Frontal cortex (tissue), 4 donors: Measurements from ENCODE around the gene TEX29. TPM values are rescaled to one million over a fixed set of nuclear protein-coding genes. Genes with fewer than 3 reads are reported as not detected.

Source experiments
- DNase-seq, 2 donors: peaks; one replicate each; pipeline ENCODE4 v3.0.0; 2012; ENCODE audit warnings: low spot score in 2 of 2
- FAIRE-seq: peaks from 2 replicates; lab custom pipeline; 2012; peaks lifted over from hg19 to GRCh38; lab: Jason Lieb, UNC
- total RNA-seq: library from RNA; depleted of rRNA; stranded (reverse); fragments of >200 nt; gene quantifications from one replicate; pipeline ENCODE4 v1.2.3, GENCODE V29; 2014
- donor health status: control.
- donor health status: control.
- donor health status: control.

Gene TEX29
- not detected for total RNA-seq

- FAIRE-seq: no peak
- DNase-seq: no peak
Observed at GRCh38 chr13:111319998-111320911, at the start of gene TEX29. TEX29 (plus strand) TSS chr13:111320642; CDS start chr13:111320891, 249 bp downstream.

- DNase-seq (no peak), FAIRE-seq (no peak)
Observed at GRCh38 chr13:111270765-111271698, 49.4 kb upstream of the TEX29 start.

- FAIRE-seq (no peak), DNase-seq (no peak)
Observed at GRCh38 chr13:111272117-111272516, 48.3 kb upstream of the TEX29 start.

- DNase-seq: no peak
- FAIRE-seq: no peak
Observed at GRCh38 chr13:111275382-111275781, 45.1 kb upstream of the TEX29 start.

GRCh38 chr13:111275995-111276618, 44.3 kb upstream of the TEX29 start:
- no peak for FAIRE-seq
- DNase-seq: no peak

- FAIRE-seq (no peak), DNase-seq (no peak)
Observed at GRCh38 chr13:111278258-111278657, 42.2 kb upstream of the TEX29 start.

GRCh38 chr13:111278743-111279652, 41.4 kb upstream of the TEX29 start:
- FAIRE-seq: no peak
- DNase-seq: no peak

- no peak for DNase-seq
- no peak for FAIRE-seq
Observed at GRCh38 chr13:111280226-111280625, 40.2 kb upstream of the TEX29 start.

GRCh38 chr13:111280681-111281585, 39.5 kb upstream of the TEX29 start:
- no peak for DNase-seq
- FAIRE-seq: no peak

- FAIRE-seq: no peak
Observed at GRCh38 chr13:111281751-111282311, 38.6 kb upstream of the TEX29 start.

GRCh38 chr13:111282425-111282824, 38.0 kb upstream of the TEX29 start:
- FAIRE-seq (no peak), DNase-seq (no peak)

More at GRCh38 chr13:111281751-111282311, 38.6 kb upstream of the TEX29 start:
- no peak for DNase-seq

- FAIRE-seq (no peak), DNase-seq (no peak)
Observed at GRCh38 chr13:111282997-111283396, 37.4 kb upstream of the TEX29 start.

GRCh38 chr13:111283457-111283856, 37.0 kb upstream of the TEX29 start:
- FAIRE-seq: no peak

GRCh38 chr13:111283991-111284390, 36.5 kb upstream of the TEX29 start:
- no peak for FAIRE-seq

More at GRCh38 chr13:111283457-111283856, 37.0 kb upstream of the TEX29 start:
- no peak for DNase-seq

GRCh38 chr13:111284565-111284964, 35.9 kb upstream of the TEX29 start:
- no peak for DNase-seq
- no peak for FAIRE-seq

More at GRCh38 chr13:111283991-111284390, 36.5 kb upstream of the TEX29 start:
- no peak for DNase-seq

GRCh38 chr13:111286162-111286561, 34.3 kb upstream of the TEX29 start:
- FAIRE-seq (no peak), DNase-seq (no peak)

- DNase-seq (no peak), FAIRE-seq (no peak)
Observed at GRCh38 chr13:111286749-111287148, 33.7 kb upstream of the TEX29 start.

- FAIRE-seq (no peak), DNase-seq (no peak)
Observed at GRCh38 chr13:111287201-111287600, 33.2 kb upstream of the TEX29 start.
